NCI-H2081 treated with DMSO at 0.1 percent for 48 hours (cell line): ENCODE results near the gene RYR1.
"Not testable (repeated sequence)": the region's sequence is repeated elsewhere in the genome, so short reads cannot be mapped to it uniquely, and the experiment has no call there.

Source experiments
- DNase-seq: peaks from one replicate; lab custom pipeline; 2025; lab: John Stamatoyannopoulos, UW

Gene RYR1

DNA sequence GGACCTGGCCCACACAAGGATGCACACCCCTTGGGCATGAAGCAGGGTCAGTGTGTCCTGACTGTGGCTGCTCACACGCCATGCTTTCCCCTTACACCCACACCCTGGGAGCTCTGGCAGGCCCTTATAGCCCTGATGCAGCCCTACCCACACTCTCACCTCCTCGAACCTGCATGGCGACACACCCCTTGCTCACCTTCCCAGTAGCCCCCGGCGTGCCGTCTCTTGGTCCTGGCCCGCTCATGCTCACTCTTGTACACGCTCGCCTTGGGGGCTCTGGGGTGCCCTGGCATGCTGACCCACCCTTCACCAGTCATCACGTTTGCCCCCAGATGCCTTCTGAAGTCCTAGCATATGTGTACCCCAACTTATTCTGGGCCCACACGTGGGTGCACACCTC is 128.2 kb downstream of the RYR1 start:
- DNase-seq, result no peak

DNA sequence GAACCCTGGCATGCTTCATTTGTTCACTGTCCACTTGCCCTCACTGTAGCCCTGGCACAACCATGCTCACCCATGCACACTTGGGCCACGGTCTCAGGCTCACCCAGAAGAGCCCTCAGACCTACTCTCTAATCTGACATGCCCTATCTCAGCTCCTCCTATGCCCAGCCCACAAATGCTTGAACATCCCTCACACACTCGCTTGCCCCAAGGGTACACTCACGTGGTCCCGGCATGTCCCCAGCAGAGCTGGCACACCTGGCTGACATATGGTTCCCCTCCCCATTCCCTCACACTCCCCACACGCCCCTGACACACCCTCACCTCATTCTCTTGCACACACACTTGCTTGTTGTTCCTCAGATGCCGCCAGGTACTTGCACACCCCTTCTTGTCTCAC is 128.6 kb downstream of the RYR1 start:
- DNase-seq, result no peak

DNA sequence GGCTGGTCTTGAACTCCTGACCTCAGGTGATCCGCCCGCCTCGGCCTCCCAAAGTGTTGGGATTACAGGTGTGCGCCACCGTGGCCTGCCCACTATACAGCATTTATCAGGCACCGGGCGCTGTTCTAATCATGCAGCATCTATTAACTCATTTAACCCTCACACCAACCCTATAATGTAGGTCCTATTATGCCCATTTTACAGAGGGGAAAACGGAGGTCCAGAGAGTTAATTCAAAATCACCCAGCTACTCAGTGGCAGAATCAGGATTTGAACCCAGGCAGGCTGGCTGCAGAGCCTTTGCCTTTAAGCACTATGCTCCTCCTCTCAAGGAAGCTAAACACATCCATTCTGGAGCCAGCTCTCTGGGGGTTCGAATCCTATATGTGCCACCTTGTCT is 130.0 kb downstream of the RYR1 start:
- DNase-seq, result no peak

DNA sequence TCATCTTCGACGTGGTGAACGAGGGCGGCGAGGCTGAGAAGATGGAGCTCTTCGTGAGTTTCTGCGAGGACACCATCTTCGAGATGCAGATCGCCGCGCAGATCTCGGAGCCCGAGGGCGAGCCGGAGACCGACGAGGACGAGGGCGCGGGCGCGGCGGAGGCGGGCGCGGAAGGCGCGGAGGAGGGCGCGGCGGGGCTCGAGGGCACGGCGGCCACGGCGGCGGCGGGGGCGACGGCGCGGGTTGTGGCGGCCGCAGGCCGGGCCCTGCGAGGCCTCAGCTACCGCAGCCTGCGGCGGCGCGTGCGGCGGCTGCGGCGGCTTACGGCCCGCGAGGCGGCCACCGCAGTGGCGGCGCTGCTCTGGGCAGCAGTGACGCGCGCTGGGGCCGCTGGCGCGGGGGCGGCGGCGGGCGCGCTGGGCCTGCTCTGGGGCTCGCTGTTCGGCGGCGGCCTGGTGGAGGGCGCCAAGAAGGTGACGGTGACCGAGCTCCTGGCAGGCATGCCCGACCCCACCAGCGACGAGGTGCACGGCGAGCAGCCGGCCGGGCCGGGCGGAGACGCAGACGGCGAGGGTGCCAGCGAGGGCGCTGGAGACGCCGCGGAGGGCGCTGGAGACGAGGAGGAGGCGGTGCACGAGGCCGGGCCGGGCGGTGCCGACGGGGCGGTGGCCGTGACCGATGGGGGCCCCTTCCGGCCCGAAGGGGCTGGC is 131.6 kb downstream of the RYR1 start:
- DNase-seq, result no peak

DNA sequence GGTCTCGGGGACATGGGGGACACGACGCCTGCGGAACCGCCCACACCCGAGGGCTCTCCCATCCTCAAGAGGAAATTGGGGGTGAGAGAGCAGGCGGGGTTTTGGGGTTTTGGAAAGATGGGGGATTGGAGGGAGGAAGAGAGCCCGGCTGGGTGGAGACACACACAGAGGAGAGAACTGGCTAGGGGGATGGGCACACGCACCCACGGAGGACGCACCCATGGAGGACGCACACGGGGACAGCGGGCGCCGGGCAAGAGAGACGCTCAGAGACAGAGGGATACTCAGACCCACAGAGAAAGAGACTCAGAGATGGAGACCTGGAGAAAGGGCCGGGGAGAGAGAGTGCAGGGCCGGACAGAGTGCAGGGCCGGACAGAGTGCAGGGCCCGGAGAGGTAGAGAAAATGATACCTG is 132.2 kb downstream of the RYR1 start:
- DNase-seq, result no peak

DNA sequence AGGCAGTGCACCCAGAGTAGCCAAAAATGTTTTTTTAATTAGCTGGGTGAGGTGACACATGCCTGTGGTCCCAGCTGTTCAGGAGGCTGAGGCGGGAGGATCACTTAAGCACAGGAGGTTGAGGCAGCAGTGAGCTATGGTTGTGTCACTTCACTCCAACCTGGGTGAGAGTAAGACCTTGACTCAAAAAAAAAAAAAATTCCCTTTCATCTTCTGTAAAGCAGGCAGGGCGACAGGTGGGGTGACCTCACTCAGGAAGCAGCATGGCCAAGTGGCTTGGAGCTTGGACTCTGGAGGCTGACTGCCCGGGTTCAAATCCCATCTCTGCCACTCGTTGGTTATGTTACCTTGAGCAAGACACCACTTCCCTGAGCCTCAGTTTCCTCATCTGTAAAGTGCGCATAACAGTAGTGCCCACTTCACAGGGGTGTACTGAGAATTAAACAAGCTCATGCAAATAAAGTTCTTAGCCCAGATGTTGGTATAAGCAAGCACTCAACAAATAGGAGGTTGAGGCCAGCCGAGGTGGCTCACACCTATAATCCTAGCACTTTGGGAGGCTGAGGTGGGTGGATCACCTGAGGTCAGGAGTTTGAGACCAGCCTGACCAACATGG is 136.0 kb downstream of the RYR1 start:
- DNase-seq, result no peak

DNA sequence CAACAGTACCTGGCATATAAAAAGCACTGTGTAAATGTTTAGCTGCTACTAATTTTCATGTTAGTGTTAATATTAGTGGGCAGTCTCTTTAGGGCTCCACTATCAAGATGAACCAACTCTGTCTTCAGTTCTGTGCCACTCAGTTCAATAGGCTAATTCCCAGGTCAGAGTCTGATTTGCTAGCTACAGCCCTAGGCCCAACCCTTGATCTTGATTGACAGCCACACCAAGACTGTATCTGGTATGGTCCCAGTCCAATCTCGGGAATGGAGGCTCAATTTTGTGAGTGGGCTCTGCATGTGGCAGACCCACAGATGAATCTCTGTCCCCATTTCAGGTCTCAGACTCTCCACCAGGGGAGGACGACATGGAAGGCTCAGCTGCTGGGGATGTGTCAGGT is 138.2 kb downstream of the RYR1 start:
- no peak for DNase-seq

DNA sequence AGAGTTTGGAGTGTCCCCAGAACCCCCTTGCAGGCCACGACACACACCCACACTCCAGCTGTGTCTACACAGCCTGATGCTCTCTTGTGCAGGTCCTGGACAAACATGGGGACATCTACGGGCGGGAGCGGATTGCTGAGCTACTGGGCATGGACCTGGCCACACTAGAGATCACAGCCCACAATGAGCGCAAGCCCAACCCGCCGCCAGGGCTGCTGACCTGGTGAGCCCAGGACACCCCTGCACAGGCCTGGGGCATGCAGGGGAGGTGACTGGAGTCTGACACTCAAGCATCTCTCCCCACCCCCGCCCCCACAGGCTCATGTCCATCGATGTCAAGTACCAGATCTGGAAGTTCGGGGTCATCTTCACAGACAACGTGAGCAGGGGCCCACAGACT is 144.3 kb downstream of the RYR1 start:
- DNase-seq, result no peak

DNA sequence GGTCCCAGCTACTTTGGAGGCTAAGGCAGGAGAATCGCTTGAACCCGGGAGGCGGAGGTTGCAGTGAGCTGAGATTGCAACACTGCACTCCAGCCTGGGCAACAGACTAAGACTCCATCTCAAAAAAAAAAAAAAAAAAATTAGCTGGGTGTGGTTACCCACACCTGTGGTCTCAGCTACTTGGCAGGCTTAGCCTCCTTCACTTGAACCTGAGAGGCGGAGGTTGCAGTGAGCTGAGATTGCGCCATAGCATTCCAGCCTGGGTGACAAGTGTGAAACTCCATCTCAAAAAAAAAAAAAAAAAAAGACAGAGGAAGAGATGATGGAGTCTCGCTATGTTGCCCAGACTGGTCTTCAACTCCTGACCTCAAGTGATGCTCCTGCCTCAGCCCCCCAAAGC is 145.8 kb downstream of the RYR1 start:
- not testable (repeated sequence) for DNase-seq

DNA sequence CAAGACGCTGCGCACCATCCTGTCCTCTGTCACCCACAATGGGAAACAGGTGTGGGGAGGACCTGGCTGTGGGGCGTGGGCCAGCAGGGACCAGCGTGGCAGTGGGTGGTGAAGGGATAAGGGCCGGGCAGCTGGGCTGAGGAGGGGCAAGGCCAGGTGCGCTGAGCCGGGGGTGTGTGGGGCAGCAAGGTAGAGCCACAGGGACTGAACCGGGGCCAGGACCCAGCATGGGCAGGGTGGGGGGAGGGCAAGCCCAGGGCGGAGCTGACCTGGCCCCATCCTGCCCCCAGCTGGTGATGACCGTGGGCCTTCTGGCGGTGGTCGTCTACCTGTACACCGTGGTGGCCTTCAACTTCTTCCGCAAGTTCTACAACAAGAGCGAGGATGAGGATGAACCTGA is 146.6 kb downstream of the RYR1 start:
- DNase-seq, result no peak

DNA sequence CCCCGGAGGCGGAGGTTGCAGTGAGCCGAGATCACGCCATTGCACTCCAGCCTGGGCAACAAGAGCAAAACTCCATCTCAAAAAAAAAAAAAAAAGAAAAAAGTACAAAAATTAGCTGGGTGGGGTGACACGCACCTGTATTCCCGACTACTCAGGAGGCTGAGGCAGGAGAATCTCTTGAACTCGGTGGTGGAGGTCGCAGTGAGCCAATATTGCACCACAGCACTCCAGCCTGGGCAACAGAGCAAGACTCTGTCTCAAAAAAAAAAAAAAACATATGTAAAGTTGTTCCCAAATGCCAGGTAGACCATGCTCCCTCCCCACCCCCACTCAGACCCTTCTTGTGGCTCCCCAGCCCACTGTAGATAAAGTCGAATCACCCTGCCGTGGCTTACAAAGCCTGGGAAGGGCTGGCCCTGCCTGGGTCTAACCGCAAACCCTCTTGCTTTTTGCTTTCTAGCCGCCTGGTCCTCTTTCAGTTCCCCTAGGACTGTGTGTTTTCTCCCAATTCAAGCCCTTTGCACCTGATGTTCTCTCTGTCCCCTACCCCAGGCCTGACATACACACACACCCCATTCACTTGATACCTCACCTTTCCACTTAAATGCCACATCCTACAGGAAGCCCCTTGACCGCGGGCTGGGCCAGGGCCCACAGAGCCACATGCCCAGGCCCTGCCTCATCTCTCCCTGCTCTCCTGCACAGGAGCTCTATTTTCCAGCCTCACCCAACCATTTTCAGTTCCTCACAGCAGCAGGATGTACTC is 149.9 kb downstream of the RYR1 start:
- DNase-seq, result no peak

DNA sequence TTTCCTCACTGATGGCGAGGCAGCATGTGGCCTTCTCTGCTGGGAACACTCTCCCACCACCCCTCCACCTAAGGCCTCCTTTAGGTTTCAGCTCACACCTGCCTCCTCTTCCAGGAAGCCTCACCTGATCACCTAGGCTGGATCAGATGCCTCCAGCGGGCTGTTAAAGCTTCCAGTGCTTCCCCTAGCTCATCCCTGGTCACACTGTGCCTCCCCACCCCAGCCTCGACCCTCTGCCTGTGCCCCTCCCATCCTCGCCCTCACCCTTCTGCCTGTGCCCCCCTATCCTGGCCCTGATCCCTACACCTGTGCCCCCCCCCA is 150.5 kb downstream of the RYR1 start:
- DNase-seq, result no peak

DNA sequence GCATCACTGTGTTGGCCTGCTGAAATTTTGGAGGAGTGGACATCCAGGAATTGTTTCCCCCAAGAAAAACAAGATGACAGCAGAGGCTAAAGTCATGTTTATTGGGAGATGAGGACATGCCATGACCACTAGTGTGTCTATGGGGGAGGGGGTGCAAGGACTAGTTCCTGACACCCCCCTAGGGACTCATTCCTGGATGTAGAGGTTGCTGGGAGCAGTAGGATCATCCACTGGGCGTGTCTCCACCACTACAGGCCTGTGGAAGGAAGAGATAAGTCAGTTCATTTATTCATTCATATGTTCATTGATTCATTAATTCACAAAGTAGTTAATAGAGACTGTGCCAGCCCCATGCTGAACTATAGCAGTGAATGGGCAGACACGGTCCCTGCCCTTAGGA is 154.1 kb downstream of the RYR1 start:
- DNase-seq, result no peak

DNA sequence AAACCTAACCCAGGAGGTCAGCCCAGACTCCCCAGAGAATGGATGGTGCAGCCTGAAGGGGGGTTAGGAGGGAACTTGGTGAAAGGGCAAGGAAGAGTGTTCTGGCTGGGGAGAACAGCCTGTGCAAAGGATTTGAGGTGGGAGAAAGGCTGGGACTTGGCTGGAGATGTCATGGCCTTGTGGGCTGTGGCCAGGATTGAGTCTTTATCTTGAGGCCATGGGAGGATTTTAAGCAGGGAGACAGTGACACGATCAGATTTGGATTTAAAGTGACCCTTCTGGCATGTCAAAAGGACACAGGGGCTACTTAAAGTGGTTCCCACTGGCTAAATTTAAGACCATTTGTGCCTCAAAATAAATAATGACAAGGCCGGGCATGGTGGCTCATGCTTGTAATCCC is 154.6 kb downstream of the RYR1 start:
- DNase-seq, result no peak

DNA sequence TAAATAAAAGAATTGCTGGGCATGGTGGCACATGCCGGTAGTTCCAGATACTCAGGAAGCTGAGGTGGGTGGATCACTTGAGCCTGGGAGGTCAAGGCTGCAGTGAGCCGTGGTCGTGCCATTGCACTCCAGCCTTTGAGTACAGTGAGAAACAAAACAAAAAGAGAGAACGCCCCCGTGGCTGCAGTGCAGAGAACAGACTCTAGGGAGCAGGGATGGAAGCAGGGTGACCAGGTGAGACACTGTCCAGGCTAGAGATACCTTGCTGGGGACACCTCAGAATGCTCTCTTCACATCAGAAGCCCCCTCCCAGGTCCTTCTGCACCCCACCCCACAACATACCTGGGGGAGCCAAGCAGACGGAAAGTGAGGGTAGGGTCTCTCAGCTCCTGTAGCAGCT is 159.4 kb downstream of the RYR1 start:
- no peak for DNase-seq

DNA sequence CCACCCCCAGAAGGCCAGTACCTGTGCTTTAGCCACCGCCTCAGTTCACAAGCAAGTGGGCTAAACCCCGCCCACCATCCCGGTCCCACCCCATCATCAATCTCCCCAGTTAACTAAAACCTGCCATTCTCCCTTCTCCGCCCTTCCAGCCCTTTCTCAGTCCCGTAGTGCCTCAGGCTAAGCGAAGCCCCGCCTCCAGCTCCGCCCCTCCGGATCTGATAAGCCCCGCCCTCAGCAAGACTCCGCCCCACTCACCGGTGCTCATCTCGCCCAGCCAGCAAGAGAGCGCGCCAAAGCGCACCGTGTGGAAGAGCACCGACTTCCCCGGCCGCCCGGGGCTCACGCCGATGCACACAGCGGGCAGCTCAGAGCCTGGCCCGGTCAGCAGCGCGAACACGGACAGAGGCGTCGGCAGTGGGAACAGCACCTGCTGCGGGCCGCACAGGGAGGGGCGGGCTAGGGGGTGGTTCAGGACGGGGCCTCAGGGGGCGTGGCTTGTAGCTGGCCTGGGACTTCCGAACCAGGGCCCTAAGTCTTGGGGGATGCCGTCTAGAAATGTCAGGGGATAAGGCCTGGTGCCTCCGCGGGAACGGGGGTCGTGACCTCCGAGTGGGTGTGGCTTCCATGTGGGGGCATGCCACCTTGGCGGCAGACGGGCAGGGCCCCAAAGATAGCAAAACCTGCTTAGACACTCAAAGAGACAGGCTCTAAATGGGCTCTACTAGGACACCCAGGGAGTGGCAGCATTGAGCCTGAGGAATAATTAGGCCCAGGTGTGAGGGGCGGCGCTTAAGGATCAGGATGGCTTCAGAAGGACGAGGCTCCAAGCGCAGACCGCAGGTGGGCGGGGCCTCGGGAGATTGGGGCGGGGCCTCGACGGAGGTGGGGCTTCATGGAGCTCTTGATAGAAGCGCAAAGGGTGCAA is 162.8 kb downstream of the RYR1 start:
- DNase-seq, result no peak

DNA sequence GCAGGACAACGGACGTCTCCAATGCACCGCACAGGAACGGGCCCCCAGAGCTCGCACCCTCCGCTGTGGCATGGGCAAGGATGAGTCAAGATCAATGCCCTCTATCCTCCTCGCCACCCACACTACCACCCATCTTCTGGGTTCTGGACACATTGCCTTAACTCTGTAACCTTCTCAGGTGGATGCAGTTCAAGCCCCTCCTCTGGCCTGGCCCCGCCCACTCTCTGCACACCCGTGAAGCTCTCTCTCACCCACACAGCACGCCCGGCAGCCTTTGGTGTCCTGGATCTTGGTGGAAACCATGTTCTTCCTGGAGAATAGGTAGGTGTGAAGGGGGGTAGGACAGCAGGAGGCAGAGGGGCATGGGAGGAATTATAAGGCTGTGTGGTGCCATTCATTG is 163.6 kb downstream of the RYR1 start:
- DNase-seq, result no peak

DNA sequence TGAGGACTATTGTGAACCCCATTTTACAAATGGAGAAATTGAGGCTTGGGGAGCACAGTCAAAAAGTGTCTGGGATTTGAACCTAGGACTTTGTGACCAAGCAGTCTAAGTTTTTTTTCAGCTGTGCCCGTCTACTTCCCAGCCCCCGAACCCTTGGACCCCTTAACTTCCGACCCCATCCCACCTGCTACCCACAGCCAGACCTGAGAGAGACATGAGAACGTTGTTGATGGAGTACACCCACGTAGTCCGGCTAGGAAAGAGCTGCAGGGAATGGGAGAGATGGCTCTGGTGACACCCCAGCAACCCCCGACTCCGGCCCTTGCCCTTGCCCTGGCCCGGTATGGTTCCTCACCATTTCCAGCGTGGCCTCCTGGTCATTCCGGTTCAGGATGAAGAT is 166.2 kb downstream of the RYR1 start:
- DNase-seq, result no peak

DNA sequence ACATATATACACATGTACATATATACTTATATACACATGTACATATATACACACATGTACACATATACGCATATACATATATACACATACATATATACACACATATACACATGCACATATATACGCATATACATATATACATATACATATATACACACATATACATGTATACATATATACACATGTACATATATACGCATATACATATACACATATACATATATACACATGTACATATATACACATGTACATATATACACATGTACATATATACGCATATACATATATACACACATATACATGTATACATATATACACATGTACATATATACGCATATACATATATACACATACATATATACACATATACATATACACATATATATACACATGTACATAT is 169.4 kb downstream of the RYR1 start:
- not testable (repeated sequence) for DNase-seq

DNA sequence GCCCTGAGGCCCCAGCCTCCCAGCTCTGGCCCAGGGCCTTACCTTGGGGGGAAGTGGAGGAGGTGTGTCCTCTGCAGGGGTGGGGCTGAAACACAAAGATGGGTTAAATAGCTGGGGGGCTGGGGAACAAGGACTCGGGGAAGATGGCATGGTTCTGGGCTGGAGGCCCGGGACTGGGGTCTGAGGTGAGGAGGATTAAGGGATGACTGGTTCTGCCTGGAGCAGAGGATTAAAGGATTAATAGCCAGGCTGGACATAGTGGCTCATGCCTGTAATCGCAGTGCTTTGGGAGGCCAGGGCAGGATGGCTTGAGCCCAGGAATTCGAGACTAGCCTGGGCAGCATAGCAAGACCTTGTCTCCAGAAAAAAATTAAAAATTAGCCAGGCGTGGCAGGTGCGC is 172.6 kb downstream of the RYR1 start:
- no peak for DNase-seq

DNA sequence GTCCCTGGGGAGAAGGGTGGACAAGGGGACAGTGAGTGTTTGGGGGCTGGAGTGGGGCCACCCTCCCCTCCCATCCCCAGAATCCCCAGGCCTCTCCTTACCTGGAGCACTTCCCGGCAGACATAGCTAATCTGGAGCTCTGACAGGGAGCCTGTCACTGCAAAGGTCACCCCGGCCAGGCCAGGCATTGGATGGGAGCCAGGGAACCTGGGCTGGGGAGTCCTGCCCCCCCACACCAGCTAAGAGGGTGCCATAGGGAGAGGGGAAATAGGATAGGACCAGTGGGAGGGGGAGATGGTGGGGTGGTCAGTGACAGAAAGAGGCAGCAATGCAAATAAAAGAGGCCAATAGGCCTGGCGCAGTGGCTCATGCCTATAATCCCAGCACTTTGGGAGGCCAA is 180.8 kb downstream of the RYR1 start:
- DNase-seq, result no peak

DNA sequence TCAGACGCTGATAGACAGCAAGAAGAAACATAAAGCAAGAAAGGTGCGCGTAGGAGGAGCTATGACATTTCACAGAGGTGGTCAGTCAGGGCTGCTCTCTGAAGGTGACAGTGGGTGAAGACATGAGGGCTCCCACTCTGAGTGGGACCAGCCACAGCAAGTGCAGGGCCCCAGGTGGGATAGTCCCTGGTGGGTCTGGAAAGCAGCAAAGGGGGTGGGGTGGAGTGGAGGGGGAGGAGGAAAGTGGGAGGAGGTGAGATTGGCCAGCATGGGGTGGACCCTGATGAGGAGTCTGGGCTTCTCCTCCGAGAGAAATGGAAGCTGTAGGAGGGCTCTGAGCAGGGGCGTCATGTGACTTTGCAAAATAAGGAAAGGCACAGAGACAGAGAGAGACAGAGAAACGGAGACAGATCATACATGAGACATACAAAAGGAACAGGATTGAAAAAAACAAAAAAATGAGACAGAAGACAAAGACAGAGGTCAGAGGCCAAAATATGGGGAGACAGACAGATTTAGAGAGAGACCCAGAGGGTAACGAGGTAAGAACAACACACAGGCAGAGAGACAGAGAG is 181.6 kb downstream of the RYR1 start:
- DNase-seq, result no peak
